B cell (primary cell): ENCODE results near the gene AGRP. TPM values are rescaled to one million over a fixed set of nuclear protein-coding genes. Genes with fewer than 3 reads are reported as not detected.

Experiments
- ATAC-seq: fragments of 200-7000 bp; cut with Tn5 transposase; one replicate; pipeline ENCODE4 v1.10.0; 2021; ENCODE audit warnings: low read depth, mild to moderate bottlenecking, moderate number of reproducible peaks, moderate library complexity
- CTCF ChIA-PET: fragments of 350-600 bp; sonication (Branson Sonifier 250); formaldehyde crosslinking; loops from one replicate; lab custom pipeline; 2021; ENCODE audit warnings: antibody characterized with exemption, inconsistent platforms; lab: Charles Lee
- POLR2A ChIA-PET: fragments of 350-600 bp; sonication (Branson Sonifier 250); formaldehyde crosslinking; loops from one replicate; lab custom pipeline; 2021; ENCODE audit warnings: antibody characterized with exemption; lab: Charles Lee
- DNase-seq: peaks from one replicate; pipeline ENCODE4 v3.0.0; 2013
- H2AFZ ChIP-seq: 2 replicates; pipeline ENCODE4 v1.6.1; 2012; ENCODE audit warnings: mild to moderate bottlenecking, low read depth, low read length; ENCODE audit not compliant: insufficient read depth, poor library complexity, severe bottlenecking
- H3K27ac ChIP-seq, 2 donors: 1 replicate in 1 of 2; 2 replicates in 1 of 2; pipeline ENCODE4 v1.5.1; 2012 to 2013; ENCODE audit warnings: low read length in 2 of 2, mild to moderate bottlenecking in 2 of 2, moderate library complexity in 1 of 2
- H3K27me3 ChIP-seq, 4 experiments: fragments of 200-600 bp in 1 of 4; sonication (generic) in 1 of 4; replicated peaks in 1 of 4; 1 replicate in 2 of 4; 2 replicates in 2 of 4; pipeline versions ENCODE4 v1.6.1 to v1.7.0; 2013 to 2016; ENCODE audit warnings: low read length in 3 of 4, mild to moderate bottlenecking in 2 of 4, mixed read lengths in 1 of 4, moderate library complexity in 1 of 4; ENCODE audit not compliant: insufficient read depth in 4 of 4, control insufficient read depth in 3 of 4; ENCODE audit errors: control extremely low read depth in 1 of 4
- H3K36me3 ChIP-seq, 2 experiments: replicated peaks in 1 of 2; 1 replicate in 1 of 2; 2 replicates in 1 of 2; pipeline versions ENCODE4 v1.6.1 to v1.7.1; 2013; ENCODE audit warnings: low read length in 1 of 2; ENCODE audit not compliant: insufficient read depth in 2 of 2, control insufficient read depth in 1 of 2; ENCODE audit errors: control extremely low read depth in 1 of 2, extremely low read depth in 1 of 2
- H3K4me1 ChIP-seq, 2 donors: fragments of 200-600 bp in 1 of 2; sonication (generic) in 1 of 2; 1 replicate in 1 of 2; 2 replicates in 1 of 2; pipeline versions ENCODE4 v1.5.1 to v1.6.1; 2013 to 2017; ENCODE audit warnings: low read length in 2 of 2; ENCODE audit not compliant: control insufficient read depth in 2 of 2, insufficient read depth in 2 of 2
- H3K4me2 ChIP-seq: replicated peaks from 2 replicates; pipeline ENCODE3; 2012; ENCODE audit warnings: mild to moderate bottlenecking, low read depth, low read length; ENCODE audit not compliant: poor library complexity, severe bottlenecking
- H3K4me3 ChIP-seq, 5 experiments: fragments of 200-600 bp in 1 of 5; sonication (generic) in 1 of 5; 1 replicate in 3 of 5; 2 replicates in 2 of 5; pipeline versions ENCODE4 v1.5.1 to v1.7.0; 2011 to 2016; ENCODE audit warnings: low read length in 4 of 5, mild to moderate bottlenecking in 4 of 5, low read depth in 2 of 5, control low read depth in 1 of 5, moderate library complexity in 1 of 5; ENCODE audit not compliant: insufficient read depth in 1 of 5; ENCODE audit errors: control extremely low read depth in 1 of 5, extremely low read depth in 1 of 5
- H3K79me2 ChIP-seq: fragments of 200-600 bp; sonication (generic); one replicate; pipeline ENCODE4 v1.6.0; 2016; ENCODE audit warnings: low read length; ENCODE audit not compliant: control insufficient read depth, insufficient read depth
- H3K9ac ChIP-seq: fragments of 200-600 bp; sonication (generic); 2 replicates; pipeline ENCODE4 v1.6.1; 2017; ENCODE audit warnings: mild to moderate bottlenecking, low read length, moderate library complexity
- H3K9me3 ChIP-seq, 3 donors: one replicate each; pipeline versions ENCODE4 v1.6.1 to v1.7.1; 2013; ENCODE audit warnings: low read length in 2 of 3; ENCODE audit not compliant: control insufficient read depth in 2 of 3, insufficient read depth in 1 of 3; ENCODE audit errors: control extremely low read depth in 1 of 3
- H4K20me1 ChIP-seq: 2 replicates; pipeline ENCODE4 v1.6.0; 2012; ENCODE audit warnings: mild to moderate bottlenecking, low read length; ENCODE audit not compliant: insufficient read depth, control insufficient read depth, poor library complexity, severe bottlenecking
- H3K27ac Mint-ChIP-seq: one replicate; pipeline ENCODE4 v1.8.0; 2021; ENCODE audit warnings: mixed read lengths
- H3K27me3 Mint-ChIP-seq: one replicate; pipeline ENCODE4 v1.8.0; 2021; ENCODE audit warnings: mixed read lengths
- H3K4me1 Mint-ChIP-seq: one replicate; pipeline ENCODE4 v1.8.0; 2021; ENCODE audit warnings: mixed read lengths
- H3K4me3 Mint-ChIP-seq: one replicate; pipeline ENCODE4 v1.8.0; 2021; ENCODE audit warnings: mixed read lengths
- H3K9me3 Mint-ChIP-seq: one replicate; pipeline ENCODE4 v1.8.0; 2022; ENCODE audit warnings: mixed read lengths; ENCODE audit not compliant: insufficient read depth
- CTCF ChIP-seq: fragments of 200-600 bp; IDR thresholded peaks from one replicate; pipeline ENCODE4 v1.8.0; 2022; ENCODE audit warnings: antibody characterized with exemption, mild to moderate bottlenecking
- EZH2 ChIP-seq: IDR thresholded peaks from 2 replicates; pipeline ENCODE4 v1.6.1; 2012; ENCODE audit warnings: borderline replicate concordance, low read depth, mild to moderate bottlenecking, moderate library complexity, low read length; ENCODE audit not compliant: insufficient read depth, poor library complexity, severe bottlenecking
- WGBS: methylation state at CpG from one replicate; pipeline ENCODE4 v1.1.5; 2013; ENCODE audit warnings: missing lambda C conversion rate; ENCODE audit not compliant: insufficient coverage; 5-methylcytosine and 5-hydroxymethylcytosine counted together
- intact Hi-C: fragments of 100-400 bp; cut with micrococcal nuclease; formaldehyde crosslinking; loops from one replicate; pipeline ENCODE4 v1.10.0; 2022
- polyA plus RNA-seq: library from polyadenylated mRNA; depleted of rRNA; stranded (reverse); fragments of >200 nt; gene quantifications from 2 replicates; pipeline ENCODE4 v1.2.3, GENCODE V29; 2012
- total RNA-seq, 2 donors: library from RNA; stranded (reverse); fragments of 120-200 nt in 1 of 2; gene quantifications; 1 replicate in 1 of 2; 2 replicates in 1 of 2; pipeline versions ENCODE4 v1.2.3 to v1.2.4, GENCODE V29; 2013 to 2022

The AGRP gene
- total and polyA plus RNA-seq, 2 donors (not counting 1 experiment from before 2014, with no cell fraction given): not detected

DNA sequence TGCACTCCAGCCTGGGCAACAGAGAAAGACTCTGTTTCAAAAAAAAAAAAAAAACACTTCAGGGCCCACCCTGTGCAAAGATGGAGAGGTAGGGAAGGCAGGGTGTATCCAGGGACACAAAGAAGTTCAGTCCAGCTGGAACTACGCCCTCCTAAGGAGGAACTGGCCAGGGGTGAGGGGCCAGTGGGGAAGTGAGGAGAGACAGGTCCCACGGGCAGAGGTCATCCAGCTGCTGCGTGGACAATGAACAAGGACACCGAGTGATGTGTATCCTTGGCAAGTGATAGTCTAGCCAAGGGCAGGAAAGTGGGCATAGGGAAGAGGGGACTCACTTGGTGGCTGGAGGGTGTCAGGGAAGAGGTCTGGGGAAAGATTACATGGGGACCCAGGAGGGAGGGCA, 35.9 kb upstream of the AGRP start:
- POLR2A ChIA-PET: interaction anchor here (0.7 to 3.7 kb wide), 8 partner anchors 10 to 287 kb away, joined by 6 to 19 read pairs (median 13); partner anchors contain the start of genes ACD, ATP6V0D1, RANBP10 and RIPOR1

More for the DNA sequence above, 35.9 kb upstream of the AGRP start:
- peak overlapping the region; percentile 69 for H3K9ac ChIP-seq
- H4K20me1 ChIP-seq: peaks cover 6% of the 10 kb centered on the region
- DNase-seq (peak; percentile 27), ATAC-seq (no peak)
- H3K79me2 ChIP-seq: peaks cover 43% of the 10 kb centered on the region
- Mint-ChIP-seq H3K9me3 (no peaks in the 10 kb centered on the region), H3K27ac (peak overlapping the region; percentile 98), H3K27me3 (no peaks in the 10 kb centered on the region), H3K4me1 (peaks cover 76% of the 10 kb centered on the region), H3K4me3 (peak overlapping the region; percentile 83)
- CTCF ChIA-PET: interaction anchor here (3.0 to 18.8 kb wide), 7 partner anchors 12 to 149 kb away, joined by 23 to 817 read pairs (median 123); partner anchors contain the start of genes AGRP, ATP6V0D1, C16orf86 and CARMIL2
- no peak overlapping the region for H2AFZ ChIP-seq
- H3K27me3 ChIP-seq: no peaks in the 10 kb centered on the region
- no peaks in the 10 kb centered on the region for H3K9me3 ChIP-seq
- intact Hi-C loops: loop anchor here (5.0 kb wide), 1 partner anchor 473 kb away; no protein-coding TSS in a partner anchor
- H3K27ac ChIP-seq: peak overlapping the region; percentile 94 to 96
- peak overlapping the region in 4 of 5 experiments; percentile 50 to 60 (median 53) for H3K4me3 ChIP-seq
- TF ChIP-seq CTCF (no peak), EZH2 (no peak)
- WGBS: 67% methylated on average over 4 of the region's 4 CpGs
- peak overlapping the region; percentile 88 for H3K4me2 ChIP-seq
- H3K36me3 ChIP-seq: no peaks in the 10 kb centered on the region
- peaks cover 57 to 74% of the 10 kb centered on the region in 2 donors for H3K4me1 ChIP-seq
